ENCODE results near the gene GRK5.

GRK5 gene

DNA sequence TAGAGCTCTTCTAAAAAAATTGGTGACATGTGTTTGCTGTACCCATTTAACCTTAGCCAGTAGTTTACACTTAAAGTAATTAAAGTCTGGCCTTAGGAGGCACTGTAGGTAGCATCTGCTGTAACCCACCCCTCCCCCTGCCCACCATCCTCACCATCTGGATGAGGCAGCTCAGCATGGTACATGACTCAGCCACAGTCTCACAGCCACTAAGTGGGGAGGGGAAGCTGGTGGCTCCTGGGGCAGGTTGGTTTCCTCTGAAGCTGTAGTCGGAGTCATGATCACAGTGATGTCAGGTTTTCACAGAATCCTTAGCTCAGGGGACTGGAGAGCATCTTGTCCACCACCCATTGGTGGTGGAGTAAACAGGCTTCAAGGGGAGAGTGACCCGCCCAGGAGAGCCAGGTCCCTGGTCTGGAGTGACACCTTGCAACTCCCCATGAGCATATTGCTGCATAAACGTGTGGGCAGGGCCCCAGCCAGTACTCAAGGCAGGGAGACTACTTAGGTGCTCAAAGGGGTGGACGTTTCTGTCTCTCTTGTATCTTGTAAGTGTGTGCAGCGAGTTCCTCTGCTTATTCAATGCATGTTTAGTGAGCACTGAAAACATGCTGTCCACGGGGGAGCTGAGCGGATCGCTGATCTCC lies 125.9 kb downstream of the GRK5 start:
- peak; percentile 89 for ATAC-seq
- peak in 1 of 2 donors; percentile 43 for DNase-seq

DNA sequence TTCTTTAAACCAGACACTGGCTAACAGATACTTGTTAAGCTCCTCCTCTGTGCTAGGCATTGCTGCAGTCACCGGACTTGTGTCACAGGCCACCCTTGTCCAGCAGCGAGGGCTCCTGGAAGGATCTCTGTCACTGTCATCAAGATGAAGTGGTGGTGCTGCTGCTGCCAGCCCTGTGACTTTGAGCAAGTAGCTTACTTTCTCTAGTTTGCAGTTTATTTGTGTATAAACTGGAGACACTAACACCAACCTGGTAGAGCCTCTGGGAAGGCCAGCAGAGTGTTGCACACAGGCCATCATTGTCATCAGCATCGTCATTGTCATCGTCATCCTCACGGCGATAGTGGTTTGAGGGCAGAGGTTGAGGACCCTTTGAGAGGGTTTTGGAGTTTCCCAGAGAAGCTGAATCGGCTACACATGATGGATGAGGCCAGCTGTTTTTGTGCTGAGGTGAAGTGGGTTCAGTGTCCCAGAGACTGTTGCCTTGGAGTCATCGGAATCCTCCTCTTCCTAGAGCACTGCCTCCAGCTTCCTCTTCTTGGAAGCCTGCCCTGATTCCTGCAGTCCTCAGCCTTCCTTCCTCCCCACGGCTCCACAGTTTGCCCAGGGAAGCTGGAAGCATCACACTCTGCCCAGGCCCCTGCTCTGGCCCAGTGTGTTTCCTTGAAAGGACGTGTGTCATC lies 128.4 kb downstream of the GRK5 start:
- Mint-ChIP-seq H3K9me3 (no peaks in the 10 kb centered on the region), H3K27ac (no peak overlapping the region)

More for the DNA sequence above, 125.9 kb downstream of the GRK5 start:
- Mint-ChIP-seq H3K27ac (peak overlapping the region in 1 of 2 donors; percentile 15), H3K9me3 (no peaks in the 10 kb centered on the region), H3K27me3 (no peaks in the 10 kb centered on the region), H3K4me1 (peaks cover 23% of the 10 kb centered on the region), H3K4me3 (no peak overlapping the region)

GRCh38 chr10:119336599-119336998 lies 129.2 kb downstream of the GRK5 start:
- peaks cover 37% of the 10 kb centered on the region for H3K4me1 Mint-ChIP-seq
- peaks cover 0 to 5% of the 10 kb centered on the region in 2 donors for H3K9me3 Mint-ChIP-seq
- no peak overlapping the region for H3K4me3 Mint-ChIP-seq
- H3K27me3 Mint-ChIP-seq, result no peaks in the 10 kb centered on the region
- ATAC-seq (no peak), DNase-seq (no peak)
- H3K27ac Mint-ChIP-seq, result no peak overlapping the region

More for the DNA sequence above, 128.4 kb downstream of the GRK5 start:
- ATAC-seq (no peak), DNase-seq (no peak)
- Mint-ChIP-seq H3K4me1 (peaks cover 29% of the 10 kb centered on the region), H3K4me3 (no peak overlapping the region), H3K27me3 (no peaks in the 10 kb centered on the region)

DNA sequence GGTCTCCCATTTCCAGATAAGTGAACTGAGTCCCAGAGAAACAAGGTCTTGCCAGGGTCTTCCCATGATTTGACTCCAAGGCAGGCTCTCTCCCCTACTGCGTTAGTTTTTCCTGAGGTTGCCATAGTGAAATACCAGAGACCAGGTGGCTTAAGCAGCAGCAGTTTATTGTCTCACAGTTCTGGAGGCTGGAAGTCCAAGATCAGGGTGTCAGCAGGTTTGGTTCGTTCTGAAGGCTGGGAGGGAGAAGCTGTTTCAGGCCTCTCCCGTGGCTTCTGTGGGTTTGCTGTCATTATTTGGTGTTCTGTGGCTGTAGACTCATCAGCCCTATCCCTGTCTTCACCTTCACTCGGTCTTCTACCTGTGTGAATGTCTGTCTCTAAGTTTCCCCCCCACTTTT lies 129.9 kb downstream of the GRK5 start:
- no peak overlapping the region for H3K27ac Mint-ChIP-seq
- H3K27me3 Mint-ChIP-seq, result no peaks in the 10 kb centered on the region
- H3K9me3 Mint-ChIP-seq, result peaks cover 0 to 5% of the 10 kb centered on the region in 2 donors
- DNase-seq, result no peak
- no peak overlapping the region for H3K4me3 Mint-ChIP-seq
- ATAC-seq, result no peak
- peaks cover 43% of the 10 kb centered on the region for H3K4me1 Mint-ChIP-seq

GRCh38 chr10:119337796-119338432 lies 130.5 kb downstream of the GRK5 start:
- Mint-ChIP-seq H3K4me1 (peaks cover 44% of the 10 kb centered on the region), H3K27me3 (no peaks in the 10 kb centered on the region), H3K4me3 (no peak overlapping the region), H3K9me3 (peaks cover 0 to 5% of the 10 kb centered on the region in 2 donors), H3K27ac (peak overlapping the region in 1 of 2 donors; percentile 62)
- DNase-seq (no peak), ATAC-seq (no peak)

DNA sequence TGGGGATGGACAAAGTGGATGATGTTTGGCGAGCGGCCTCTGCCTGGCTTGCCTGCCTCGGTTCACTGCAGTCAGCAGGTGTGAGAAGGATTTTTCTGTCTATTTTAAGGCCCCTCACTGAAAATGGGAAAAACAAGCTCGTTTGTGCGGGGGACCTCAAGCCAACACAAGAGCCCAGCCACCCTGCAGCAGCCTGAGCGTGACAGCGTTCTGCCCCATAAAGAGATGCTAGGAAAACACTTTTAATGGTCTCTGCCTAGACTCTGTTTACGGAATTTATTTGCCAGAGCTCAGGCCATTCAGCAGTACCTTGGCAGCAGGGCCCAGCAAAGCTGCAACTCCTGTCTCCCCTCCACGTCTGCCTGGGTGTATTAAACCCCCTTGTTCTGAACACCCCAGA lies 131.7 kb downstream of the GRK5 start:
- H3K9me3 Mint-ChIP-seq, result peaks cover 0 to 5% of the 10 kb centered on the region in 2 donors
- H3K27me3 Mint-ChIP-seq, result no peaks in the 10 kb centered on the region
- H3K4me3 Mint-ChIP-seq, result no peak overlapping the region
- DNase-seq (no peak), ATAC-seq (no peak)
- no peak overlapping the region for H3K27ac Mint-ChIP-seq
- peaks cover 32% of the 10 kb centered on the region for H3K4me1 Mint-ChIP-seq

- Mint-ChIP-seq H3K27me3 (no peaks in the 10 kb centered on the region), H3K9me3 (peaks cover 0 to 5% of the 10 kb centered on the region in 2 donors), H3K4me3 (peak overlapping the region in 1 of 2 donors; percentile 24), H3K27ac (peak overlapping the region in 1 of 2 donors; percentile 61), H3K4me1 (peaks cover 37% of the 10 kb centered on the region)
- DNase-seq (no peak), ATAC-seq (no peak)
These were observed 133.6 kb downstream of the GRK5 start for GRCh38 chr10:119340893-119341458.

- H3K27ac Mint-ChIP-seq, result peak overlapping the region; percentile 23 to 29
- peak overlapping the region in 1 of 2 donors; percentile 24 for H3K4me3 Mint-ChIP-seq
- H3K4me1 Mint-ChIP-seq, result peaks cover 37% of the 10 kb centered on the region
- DNase-seq, result peak; percentile 44 to 61
- no peaks in the 10 kb centered on the region for H3K27me3 Mint-ChIP-seq
- H3K9me3 Mint-ChIP-seq, result peaks cover 0 to 5% of the 10 kb centered on the region in 2 donors
- ATAC-seq, result peak; percentile 98
These were observed 134.3 kb downstream of the GRK5 start for GRCh38 chr10:119341459-119342301.

DNA sequence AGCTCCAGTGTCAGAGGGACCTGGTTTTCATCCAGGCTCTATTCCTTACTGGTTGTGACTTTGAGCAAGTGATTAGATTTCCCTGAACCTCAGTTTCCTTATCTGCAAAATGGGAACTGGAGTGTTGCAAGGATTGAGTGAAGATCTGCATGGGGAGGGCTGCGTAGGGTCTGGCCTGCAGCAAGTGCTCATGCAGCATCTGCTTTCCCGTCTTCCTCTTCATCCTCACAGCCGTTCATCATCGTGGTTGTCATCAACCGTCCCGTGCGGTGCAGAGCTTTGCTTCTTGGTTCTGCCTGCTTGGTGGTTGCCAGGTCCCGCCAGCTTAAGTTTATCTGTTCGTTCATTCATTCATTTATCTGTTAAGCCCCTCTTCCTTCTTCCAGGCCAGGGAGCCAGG lies 135.0 kb downstream of the GRK5 start:
- Mint-ChIP-seq H3K4me3 (no peak overlapping the region), H3K4me1 (peaks cover 37% of the 10 kb centered on the region), H3K27me3 (no peaks in the 10 kb centered on the region), H3K27ac (no peak overlapping the region), H3K9me3 (peaks cover 0 to 5% of the 10 kb centered on the region in 2 donors)
- ATAC-seq, result no peak
- DNase-seq, result no peak

DNA sequence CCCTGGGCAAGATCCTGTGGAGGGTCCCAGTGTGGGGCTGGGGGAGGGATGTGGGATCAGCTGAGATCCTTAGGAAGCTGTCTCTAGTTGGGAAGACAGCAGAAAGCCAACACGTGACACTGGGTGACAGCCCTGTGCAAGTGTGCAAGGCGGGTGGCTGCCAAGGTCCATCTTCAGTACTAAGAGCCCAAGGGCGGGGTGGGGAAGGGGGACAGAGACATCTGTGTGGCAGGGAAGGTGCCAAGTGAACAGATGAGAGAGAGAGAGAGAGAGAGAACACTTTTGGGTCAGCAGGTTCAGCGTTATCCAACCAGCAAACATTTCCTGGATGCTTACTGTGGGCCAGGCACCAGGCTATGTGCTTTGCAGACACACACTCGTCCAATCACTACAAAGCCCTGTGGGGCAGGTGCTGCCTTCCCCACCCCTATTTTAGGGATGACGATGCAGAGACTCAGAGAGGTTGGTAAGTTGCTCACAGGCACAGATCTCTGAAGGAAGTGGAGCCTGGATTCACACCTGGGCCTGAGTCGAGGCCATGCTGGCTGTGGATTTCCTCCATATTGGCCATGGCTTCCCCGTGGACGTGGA lies 135.7 kb downstream of the GRK5 start:
- Mint-ChIP-seq H3K4me3 (no peak overlapping the region), H3K27ac (no peak overlapping the region), H3K4me1 (peaks cover 33% of the 10 kb centered on the region), H3K27me3 (no peaks in the 10 kb centered on the region), H3K9me3 (peaks cover 0 to 5% of the 10 kb centered on the region in 2 donors)
- DNase-seq (no peak), ATAC-seq (no peak)

- ATAC-seq (no peak), DNase-seq (no peak)
- H3K27ac Mint-ChIP-seq, result no peak overlapping the region
- H3K9me3 Mint-ChIP-seq, result peaks cover 0 to 5% of the 10 kb centered on the region in 2 donors
- no peak overlapping the region for H3K4me3 Mint-ChIP-seq
- H3K4me1 Mint-ChIP-seq, result peaks cover 28% of the 10 kb centered on the region
- no peaks in the 10 kb centered on the region for H3K27me3 Mint-ChIP-seq
These were observed 137.0 kb downstream of the GRK5 start for GRCh38 chr10:119344381-119344780.

DNA sequence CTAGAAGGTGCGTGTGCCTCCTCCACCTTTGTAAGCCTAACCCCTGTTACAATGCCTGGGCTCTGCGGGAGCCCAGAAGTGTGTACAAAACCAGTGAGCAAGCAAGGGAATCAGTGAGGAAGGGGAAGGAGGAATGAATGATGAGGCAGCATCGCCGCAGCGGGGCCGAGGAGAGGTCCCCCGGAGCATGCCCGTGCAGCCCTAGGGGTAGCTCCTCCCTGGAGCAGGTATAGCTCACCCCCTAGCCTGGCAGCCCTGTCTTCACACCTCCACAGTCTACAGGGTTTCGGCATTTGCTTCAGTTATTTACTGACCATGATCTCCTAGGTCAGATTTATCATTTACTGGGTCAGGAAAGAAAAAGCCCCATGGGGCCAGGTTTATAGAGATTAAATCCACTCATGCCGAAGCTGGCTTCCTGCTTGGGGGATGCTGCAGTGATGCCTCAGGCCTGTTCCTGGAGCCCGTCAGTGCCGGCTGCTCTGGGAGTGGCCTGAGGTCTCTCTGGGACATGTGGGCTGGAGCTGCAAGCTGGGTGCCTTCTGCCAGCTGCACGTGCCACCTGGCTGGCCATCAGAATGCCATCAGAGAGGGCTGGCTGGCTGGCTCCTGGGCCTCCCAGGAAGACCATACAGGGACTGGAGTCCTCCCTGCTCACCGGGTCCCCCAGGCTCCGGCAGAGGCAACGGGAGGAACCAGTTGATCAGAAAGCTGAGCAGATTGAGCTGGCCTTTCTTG lies 138.9 kb downstream of the GRK5 start:
- peaks cover 0 to 10% of the 10 kb centered on the region in 2 donors for H3K9me3 Mint-ChIP-seq
- no peaks in the 10 kb centered on the region for H3K27me3 Mint-ChIP-seq
- H3K4me1 Mint-ChIP-seq, result peaks cover 22% of the 10 kb centered on the region
- DNase-seq (no peak), ATAC-seq (no peak)
- no peak overlapping the region for H3K27ac Mint-ChIP-seq
- H3K4me3 Mint-ChIP-seq, result no peak overlapping the region

DNA sequence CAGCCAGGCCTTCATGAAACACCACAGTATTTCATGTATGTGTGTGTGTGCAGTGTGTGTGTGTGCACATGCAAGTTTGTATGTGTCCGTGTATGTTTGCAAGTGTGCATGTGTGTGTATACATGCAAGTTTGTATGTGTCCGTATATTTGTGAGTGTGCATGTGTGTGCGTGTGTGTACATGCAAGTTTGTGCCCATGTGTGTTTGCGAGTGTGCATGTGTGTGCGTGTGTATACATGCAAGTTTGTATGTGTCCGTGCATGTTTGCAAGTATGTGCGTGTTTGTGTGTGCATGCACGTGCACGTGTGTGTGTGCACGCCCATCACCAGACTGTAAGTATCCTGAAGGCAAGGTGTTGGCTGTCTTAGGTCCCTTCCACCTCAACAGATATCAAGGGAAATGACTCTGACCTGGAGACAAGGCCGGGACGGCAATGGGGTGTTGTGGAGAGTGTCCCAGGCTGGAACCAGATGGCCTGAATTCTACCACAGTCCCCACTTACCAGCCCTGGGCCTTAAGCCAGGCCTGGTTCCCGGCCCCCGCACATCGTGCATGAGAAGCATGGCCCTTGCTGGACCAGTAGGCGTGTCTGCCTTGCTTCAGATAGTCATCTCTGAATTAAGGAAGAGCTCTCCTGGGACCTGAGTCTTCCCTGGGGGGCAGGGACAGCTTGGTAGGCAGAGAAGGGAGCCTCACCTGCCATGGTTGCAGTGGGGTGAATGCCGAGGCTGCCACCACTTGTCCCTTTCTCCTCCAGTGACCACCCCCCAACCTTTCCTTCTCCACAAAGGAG lies 140.0 kb downstream of the GRK5 start:
- DNase-seq (no peak), ATAC-seq (no peak)
- Mint-ChIP-seq H3K4me3 (no peak overlapping the region), H3K9me3 (peaks cover 6 to 16% of the 10 kb centered on the region in 2 donors), H3K27me3 (no peaks in the 10 kb centered on the region), H3K27ac (no peak overlapping the region), H3K4me1 (peaks cover 11% of the 10 kb centered on the region)
